Esophagus squamous epithelium (tissue), 5 donors: Measurements from ENCODE around the gene CCT8. TPM values are rescaled to one million over a fixed set of nuclear protein-coding genes. Genes with fewer than 3 reads are reported as not detected.

ENCODE experiments used
- DNase-seq: peaks from one replicate; lab custom pipeline; 2025; lab: John Stamatoyannopoulos, UW
- H3K27ac ChIP-seq, 4 donors: fragments of 200-600 bp; sonication (generic); one replicate each; pipeline ENCODE4 v1.5.1; 2016 to 2019; ENCODE audit warnings: mild to moderate bottlenecking in 1 of 4
- H3K27me3 ChIP-seq, 4 donors: fragments of 200-600 bp; sonication (generic); 1 replicate in 3 of 4; 2 replicates in 1 of 4; pipeline versions ENCODE4 v1.5.1 to v1.6.0; 2017 to 2021; ENCODE audit warnings: antibody characterized with exemption in 1 of 4
- H3K36me3 ChIP-seq, 3 donors: fragments of 200-600 bp; sonication (generic); one replicate each; pipeline ENCODE4 v1.5.1; 2016 to 2019
- H3K4me1 ChIP-seq, 3 donors: fragments of 200-600 bp; sonication (generic); one replicate each; pipeline ENCODE4 v1.5.1; 2017 to 2019
- H3K4me3 ChIP-seq, 4 donors: fragments of 200-600 bp; sonication (generic); 1 replicate in 3 of 4; 2 replicates in 1 of 4; pipeline ENCODE4 v1.5.1; 2016 to 2019; ENCODE audit warnings: mild to moderate bottlenecking in 2 of 4, moderate library complexity in 1 of 4
- H3K9me3 ChIP-seq, 3 donors: fragments of 200-600 bp; sonication (generic); one replicate each; pipeline ENCODE4 v1.5.1; 2016 to 2019
- CTCF ChIP-seq, 6 experiments: fragments of 450-650 bp in 4 of 6; fragments of 200-600 bp in 2 of 6; sonication (generic) in 2 of 6; IDR thresholded peaks; one replicate each; pipeline ENCODE4 v1.5.1; 2016 to 2019; ENCODE audit warnings: antibody characterized with exemption in 6 of 6, mild to moderate bottlenecking in 4 of 6, moderate library complexity in 4 of 6
- POLR2A ChIP-seq, 4 donors: fragments of 450-650 bp; IDR thresholded peaks; one replicate each; pipeline ENCODE4 v1.6.1; 2017; ENCODE audit warnings: antibody characterized with exemption in 4 of 4, mild to moderate bottlenecking in 4 of 4, moderate library complexity in 3 of 4
- WGBS, 2 donors: methylation state at CpG; one replicate each; pipeline ENCODE4 v1.1.5; 2018; 5-methylcytosine and 5-hydroxymethylcytosine counted together
- intact Hi-C: fragments of 100-400 bp; cut with DNase I; formaldehyde crosslinking; loops from one replicate; pipeline ENCODE4 v1.15.0; 2022
- total RNA-seq, 4 donors: library from RNA; depleted of rRNA; stranded (reverse); fragments of >200 nt; gene quantifications; one replicate each; pipeline ENCODE4 v1.1.0, GENCODE V29; 2016
- donor health status: DM: yes; HTN: yes; CAD: no.

The CCT8 gene
- total RNA-seq = 100 to 1,000 TPM in 3 of 4 donors, 10 to 100 TPM in 1; 69.5 to 170 (median 133) TPM

DNA sequence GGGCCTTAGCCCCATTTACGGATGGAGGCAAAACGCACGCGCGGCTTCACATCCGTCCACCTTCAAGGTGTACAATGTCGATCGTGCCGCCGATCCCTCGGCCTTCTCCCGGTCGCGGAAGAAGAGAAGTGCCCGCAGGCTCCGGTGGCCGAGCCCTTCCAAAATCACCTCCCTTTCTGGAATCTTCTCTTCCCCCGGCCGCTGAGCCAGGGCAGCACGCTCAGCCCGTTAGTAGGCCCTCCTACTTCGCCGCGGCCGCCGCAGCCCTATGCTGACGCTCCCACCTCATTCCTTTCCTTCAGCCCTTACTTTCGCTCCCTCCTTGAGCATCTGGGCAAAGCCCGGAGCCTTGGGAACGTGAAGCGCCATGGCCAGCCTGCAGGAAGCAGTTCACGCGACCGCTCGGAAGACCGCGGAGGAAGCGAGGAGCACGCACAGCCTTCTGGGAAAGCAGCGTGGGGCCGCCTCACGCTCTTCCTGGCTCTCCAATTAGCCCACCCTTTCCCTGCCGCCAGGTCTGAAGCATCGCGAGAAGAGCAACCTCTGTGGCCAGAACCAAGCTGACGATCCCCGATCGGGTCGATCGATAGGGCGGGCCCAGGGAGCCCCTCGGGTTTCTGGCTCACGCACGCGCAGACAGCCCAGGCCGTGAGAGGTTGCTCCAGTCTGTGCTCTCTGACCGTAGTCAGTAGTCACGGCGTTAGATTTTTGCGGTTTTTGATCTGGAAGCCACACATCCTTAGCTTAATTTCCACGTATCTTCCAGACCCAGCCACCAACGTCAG is at the start of gene CCT8:
CCT8 (minus strand) TSS at position 427 of the 785 bp plus-strand sequence; CDS start at position 369, 58 bp downstream.
- Histone ChIP-seq H3K4me1 (peaks cover 10 to 66% (median 20%) of the 10 kb centered on the region in 3 donors), H3K9me3 (no peaks in the 10 kb centered on the region), H3K27ac (peak within 1 kb of the TSS; percentile 85 to 96 (median 90)), H3K36me3 (peaks cover 0 to 23% (median 4%) of the 10 kb centered on the region in 3 donors), H3K27me3 (no peaks in the 10 kb centered on the region), H3K4me3 (peak within 1 kb of the TSS; percentile 71 to 98 (median 90))
- peak; percentile 93 for DNase-seq
- peak in 1 of 6 experiments; percentile 32 for TF ChIP-seq CTCF (IDR thresholded peaks at IDR 0.05)
- TF ChIP-seq POLR2A (IDR thresholded peaks at IDR 0.05) = peak in 3 of 4 donors; percentile 52 to 86 (median 72)
- 1% methylated on average over 28 to 56 of the region's 62 CpGs for WGBS, 2 donors
- intact Hi-C loops = no loop called here

- Histone ChIP-seq H3K4me1 (no peaks in the 10 kb centered on the region), H3K9me3 (no peaks in the 10 kb centered on the region), H3K27ac (no peak overlapping the region), H3K27me3 (no peaks in the 10 kb centered on the region), H3K4me3 (no peak overlapping the region), H3K36me3 (no peaks in the 10 kb centered on the region)
- no peak for TF ChIP-seq CTCF (IDR thresholded peaks at IDR 0.05)
- no peak for TF ChIP-seq POLR2A (IDR thresholded peaks at IDR 0.05)
- DNase-seq = no peak
- 67 to 83% methylated on average over 1 of the region's 1 CpG for WGBS, 2 donors
- intact Hi-C loops = no loop called here
These were observed 48.3 kb upstream of the CCT8 start for GRCh38 chr21:29121759-29122158.

- TF ChIP-seq CTCF (IDR thresholded peaks at IDR 0.05) (no peak), POLR2A (IDR thresholded peaks at IDR 0.05) (no peak)
- no peaks in the 10 kb centered on the region for H3K4me1 ChIP-seq
- 54 to 78% methylated on average over 3 of the region's 3 CpGs for WGBS, 2 donors
- no peak overlapping the region for H3K27ac ChIP-seq
- H3K27me3 ChIP-seq = no peaks in the 10 kb centered on the region
- no peak for DNase-seq
- no peaks in the 10 kb centered on the region for H3K36me3 ChIP-seq
- no peak overlapping the region for H3K4me3 ChIP-seq
- intact Hi-C loops = no loop called here
- no peaks in the 10 kb centered on the region for H3K9me3 ChIP-seq
These were observed 44.0 kb upstream of the CCT8 start for GRCh38 chr21:29117372-29117955.

- H3K36me3 ChIP-seq = no peaks in the 10 kb centered on the region
- no peak for TF ChIP-seq CTCF (IDR thresholded peaks at IDR 0.05)
- TF ChIP-seq POLR2A (IDR thresholded peaks at IDR 0.05) = no peak
- intact Hi-C loops = no loop called here
- no peaks in the 10 kb centered on the region for H3K9me3 ChIP-seq
- no peaks in the 10 kb centered on the region for H3K27me3 ChIP-seq
- H3K27ac ChIP-seq = no peak overlapping the region
- no peak overlapping the region for H3K4me3 ChIP-seq
- no peaks in the 10 kb centered on the region for H3K4me1 ChIP-seq
- 78 to 85% methylated on average over 8 of the region's 8 CpGs for WGBS, 2 donors
- no peak for DNase-seq
These were observed 42.5 kb upstream of the CCT8 start for GRCh38 chr21:29115899-29116298.
